Panc1 (cell line): ENCODE measurements around the gene A2ML1. TPM values are rescaled to one million over a fixed set of nuclear protein-coding genes. Genes with fewer than 3 reads are reported as not detected.

Experiments
- ATAC-seq: fragments of 200-7000 bp; cut with Tn5 transposase; 2 replicates; pipeline ENCODE4 v1.9.1; 2020; ENCODE audit warnings: mild to moderate bottlenecking, moderate library complexity
- BruUV-seq: library from RNA; stranded (reverse); fragments of 400-500 nt; replicated peaks from 2 replicates; lab custom pipeline; 2021; lab: Mats Ljungman, UMichigan
- CTCF ChIA-PET: fragments of 300-600 bp; sonication (Branson Sonifier 250); formaldehyde crosslinking; loops from one replicate; lab custom pipeline; 2022; ENCODE audit warnings: antibody characterized with exemption; lab: Charles Lee
- POLR2A ChIA-PET: fragments of 300-600 bp; sonication (Branson Sonifier 250); formaldehyde crosslinking; loops from one replicate; lab custom pipeline; 2022; ENCODE audit warnings: antibody characterized with exemption; lab: Charles Lee
- DNase-seq: peaks from one replicate; pipeline ENCODE4 v3.0.0-alpha.2; 2010; ENCODE audit warnings: low read depth, low spot score
- H3K27ac ChIP-seq: 2 replicates; pipeline ENCODE4 v1.5.1; 2011; ENCODE audit warnings: mild to moderate bottlenecking, low read length, inconsistent platforms
- H3K27me3 ChIP-seq: fragments of 200-500 bp; sonication (Bioruptor generic); 2 replicates; pipeline ENCODE4 v1.6.0; 2014; ENCODE audit warnings: low read length, inconsistent platforms; ENCODE audit not compliant: control insufficient read depth, insufficient read depth
- H3K36me3 ChIP-seq: fragments of 200-500 bp; sonication (Bioruptor generic); 2 replicates; pipeline ENCODE4 v1.5.1; 2014; ENCODE audit warnings: inconsistent platforms, mild to moderate bottlenecking, low read length, moderate library complexity; ENCODE audit not compliant: control insufficient read depth, insufficient read depth
- H3K4me1 ChIP-seq: 2 replicates; pipeline ENCODE4 v1.5.1; 2011; ENCODE audit warnings: inconsistent platforms, mild to moderate bottlenecking, low read length, moderate library complexity; ENCODE audit not compliant: control insufficient read depth, insufficient read depth
- H3K4me3 ChIP-seq, 2 experiments: 2 replicates each; pipeline ENCODE4 v1.5.1; 2011 to 2012; ENCODE audit warnings: low read depth in 2 of 2, low read length in 2 of 2, mild to moderate bottlenecking in 2 of 2, inconsistent platforms in 1 of 2, moderate library complexity in 1 of 2
- H3K9me3 ChIP-seq: fragments of 200-500 bp; sonication (Bioruptor generic); 2 replicates; pipeline ENCODE4 v1.5.1; 2014; ENCODE audit warnings: low read depth, mild to moderate bottlenecking, inconsistent platforms, low read length, moderate library complexity; ENCODE audit not compliant: control insufficient read depth, insufficient read depth
- POLR2AphosphoS5 ChIP-seq: IDR thresholded peaks from 2 replicates; pipeline ENCODE4 v1.6.1; 2012; ENCODE audit warnings: mild to moderate bottlenecking, low read depth, low read length, moderate library complexity
- SIN3A ChIP-seq: IDR thresholded peaks from 2 replicates; pipeline ENCODE4 v1.6.1; 2012; ENCODE audit warnings: low read depth, mild to moderate bottlenecking, low read length, moderate library complexity, borderline replicate concordance; ENCODE audit not compliant: insufficient read depth
- TCF7L2 ChIP-seq: IDR thresholded peaks from 2 replicates; pipeline ENCODE4 v1.6.1; 2011; ENCODE audit warnings: mild to moderate bottlenecking, low read depth, low read length, inconsistent platforms
- in situ Hi-C: cut with HindIII; loops from 2 replicates; pipeline ENCODE4 v1.10.0; 2016; ENCODE audit warnings: low sequenced_read_pairs, low pct_unique_long_range_greater_than_20kb
- intact Hi-C: fragments of 100-400 bp; cut with micrococcal nuclease; formaldehyde crosslinking; loops from one replicate; pipeline ENCODE4 v1.10.0; 2022; ENCODE audit not compliant: unreplicated experiment
- total RNA-seq: library from RNA; stranded (reverse); gene quantifications from one replicate; pipeline ENCODE4 v1.2.1, GENCODE V29; 2021; ENCODE audit not compliant: unreplicated experiment
- TF ChIP-seq, protein P1 (sequence below): fragments of 450-650 bp; IDR thresholded peaks from 2 replicates; pipeline ENCODE4 v1.5.1; 2017; ENCODE audit warnings: mild to moderate bottlenecking
- TF ChIP-seq, protein P2 (sequence below), 2 experiments: IDR thresholded peaks; 2 replicates each; pipeline ENCODE4 v1.6.1; 2011 to 2012; ENCODE audit warnings: low read depth in 2 of 2, control low read depth in 1 of 2, low read length in 1 of 2, mild to moderate bottlenecking in 1 of 2, moderate library complexity in 1 of 2; ENCODE audit not compliant: insufficient read depth in 1 of 2

A2ML1 gene
- total RNA-seq, 1 experiment from 2014 or later: not detected

DNA sequence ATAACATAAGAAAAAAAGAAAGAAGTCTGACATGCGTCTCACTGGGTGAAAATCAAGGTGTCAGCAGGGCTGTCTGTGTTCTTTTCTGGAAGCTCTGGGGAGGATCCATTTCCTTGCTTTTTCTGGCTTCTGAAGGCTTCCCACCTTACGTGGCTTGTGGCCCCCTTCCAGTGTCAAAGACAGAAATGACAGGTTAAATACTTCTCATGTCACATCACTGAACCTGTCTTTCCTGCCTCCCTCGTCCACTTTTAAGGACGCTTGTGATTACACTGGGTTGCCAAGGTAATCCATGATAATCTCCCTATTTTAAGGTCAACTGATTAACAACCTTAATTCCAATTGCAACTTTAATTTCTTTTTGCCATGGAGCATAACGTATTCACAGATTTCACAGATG, 87.3 kb downstream of the A2ML1 start:
- intact Hi-C loops: no loop called here
- ChIA-PET CTCF (no interaction called here), POLR2A (no interaction called here)
- BruUV-seq: no TSS peak
- Histone ChIP-seq H3K27me3 (no peaks in the 10 kb centered on the region), H3K4me3 (no peak overlapping the region), H3K27ac (no peak overlapping the region), H3K36me3 (no peaks in the 10 kb centered on the region; the same call in 1 of the 2 replicates), H3K9me3 (no peaks in the 10 kb centered on the region), H3K4me1 (peaks cover 7% of the 10 kb centered on the region)
- TF ChIP-seq, protein P1, sequence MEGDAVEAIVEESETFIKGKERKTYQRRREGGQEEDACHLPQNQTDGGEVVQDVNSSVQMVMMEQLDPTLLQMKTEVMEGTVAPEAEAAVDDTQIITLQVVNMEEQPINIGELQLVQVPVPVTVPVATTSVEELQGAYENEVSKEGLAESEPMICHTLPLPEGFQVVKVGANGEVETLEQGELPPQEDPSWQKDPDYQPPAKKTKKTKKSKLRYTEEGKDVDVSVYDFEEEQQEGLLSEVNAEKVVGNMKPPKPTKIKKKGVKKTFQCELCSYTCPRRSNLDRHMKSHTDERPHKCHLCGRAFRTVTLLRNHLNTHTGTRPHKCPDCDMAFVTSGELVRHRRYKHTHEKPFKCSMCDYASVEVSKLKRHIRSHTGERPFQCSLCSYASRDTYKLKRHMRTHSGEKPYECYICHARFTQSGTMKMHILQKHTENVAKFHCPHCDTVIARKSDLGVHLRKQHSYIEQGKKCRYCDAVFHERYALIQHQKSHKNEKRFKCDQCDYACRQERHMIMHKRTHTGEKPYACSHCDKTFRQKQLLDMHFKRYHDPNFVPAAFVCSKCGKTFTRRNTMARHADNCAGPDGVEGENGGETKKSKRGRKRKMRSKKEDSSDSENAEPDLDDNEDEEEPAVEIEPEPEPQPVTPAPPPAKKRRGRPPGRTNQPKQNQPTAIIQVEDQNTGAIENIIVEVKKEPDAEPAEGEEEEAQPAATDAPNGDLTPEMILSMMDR: no peak
- no peak for TF ChIP-seq TCF7L2
- TF ChIP-seq POLR2AphosphoS5: no peak
- TF ChIP-seq, protein P2, sequence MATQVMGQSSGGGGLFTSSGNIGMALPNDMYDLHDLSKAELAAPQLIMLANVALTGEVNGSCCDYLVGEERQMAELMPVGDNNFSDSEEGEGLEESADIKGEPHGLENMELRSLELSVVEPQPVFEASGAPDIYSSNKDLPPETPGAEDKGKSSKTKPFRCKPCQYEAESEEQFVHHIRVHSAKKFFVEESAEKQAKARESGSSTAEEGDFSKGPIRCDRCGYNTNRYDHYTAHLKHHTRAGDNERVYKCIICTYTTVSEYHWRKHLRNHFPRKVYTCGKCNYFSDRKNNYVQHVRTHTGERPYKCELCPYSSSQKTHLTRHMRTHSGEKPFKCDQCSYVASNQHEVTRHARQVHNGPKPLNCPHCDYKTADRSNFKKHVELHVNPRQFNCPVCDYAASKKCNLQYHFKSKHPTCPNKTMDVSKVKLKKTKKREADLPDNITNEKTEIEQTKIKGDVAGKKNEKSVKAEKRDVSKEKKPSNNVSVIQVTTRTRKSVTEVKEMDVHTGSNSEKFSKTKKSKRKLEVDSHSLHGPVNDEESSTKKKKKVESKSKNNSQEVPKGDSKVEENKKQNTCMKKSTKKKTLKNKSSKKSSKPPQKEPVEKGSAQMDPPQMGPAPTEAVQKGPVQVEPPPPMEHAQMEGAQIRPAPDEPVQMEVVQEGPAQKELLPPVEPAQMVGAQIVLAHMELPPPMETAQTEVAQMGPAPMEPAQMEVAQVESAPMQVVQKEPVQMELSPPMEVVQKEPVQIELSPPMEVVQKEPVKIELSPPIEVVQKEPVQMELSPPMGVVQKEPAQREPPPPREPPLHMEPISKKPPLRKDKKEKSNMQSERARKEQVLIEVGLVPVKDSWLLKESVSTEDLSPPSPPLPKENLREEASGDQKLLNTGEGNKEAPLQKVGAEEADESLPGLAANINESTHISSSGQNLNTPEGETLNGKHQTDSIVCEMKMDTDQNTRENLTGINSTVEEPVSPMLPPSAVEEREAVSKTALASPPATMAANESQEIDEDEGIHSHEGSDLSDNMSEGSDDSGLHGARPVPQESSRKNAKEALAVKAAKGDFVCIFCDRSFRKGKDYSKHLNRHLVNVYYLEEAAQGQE (IDR thresholded peaks at IDR 0.05; ENCODE audit: insufficient read depth in 1 of 2, low read depth in 2 of 2, low read length in 1 of 2): no peak
- TF ChIP-seq SIN3A: no peak
- ATAC-seq (no peak), DNase-seq (no peak)
- in situ Hi-C loops: no loop called here

DNA sequence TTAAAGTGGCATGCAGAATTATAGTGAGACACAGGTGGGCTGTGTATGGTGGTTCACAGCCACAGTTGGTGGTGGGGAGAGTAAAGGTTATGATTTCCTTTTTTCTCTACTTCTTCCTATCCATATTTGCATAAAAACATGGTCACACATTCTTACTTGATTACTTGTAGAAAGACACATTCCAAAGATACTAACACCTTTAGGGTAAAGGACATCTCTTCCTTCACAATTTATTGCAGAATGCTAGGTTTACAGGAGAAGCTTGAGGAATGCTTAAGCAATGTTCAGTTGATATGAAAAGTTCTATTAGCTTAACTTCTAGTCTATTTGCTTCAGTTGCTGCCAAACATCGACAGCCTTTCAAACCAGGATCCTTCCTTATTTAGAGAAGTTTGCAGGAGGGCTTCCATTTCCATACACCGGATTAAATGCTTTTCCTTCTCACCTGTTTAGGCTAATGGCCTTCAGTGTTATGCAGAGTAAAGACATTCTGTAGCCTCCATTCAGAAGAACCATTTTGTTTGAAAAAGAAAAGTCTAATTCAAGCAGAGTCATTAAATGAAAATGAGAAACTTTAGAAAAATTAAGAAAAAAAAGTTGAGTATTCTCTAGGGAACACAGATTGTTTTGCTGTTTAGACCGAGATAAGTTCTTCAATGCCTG, 89.3 kb downstream of the A2ML1 start:
- Histone ChIP-seq H3K4me1 (peaks cover 9% of the 10 kb centered on the region), H3K4me3 (no peak overlapping the region), H3K36me3 (no peaks in the 10 kb centered on the region; the same call in 1 of the 2 replicates), H3K27me3 (no peaks in the 10 kb centered on the region), H3K27ac (no peak overlapping the region), H3K9me3 (no peaks in the 10 kb centered on the region)
- in situ Hi-C loops: no loop called here
- ChIA-PET POLR2A (interaction anchor here (0.7 kb wide), 1 partner anchor 18 kb away, joined by 3 read pairs; no protein-coding TSS in a partner anchor), CTCF (no interaction called here)
- intact Hi-C loops: no loop called here
- DNase-seq (no peak), ATAC-seq (no peak)
- TF ChIP-seq, protein P2 (IDR thresholded peaks at IDR 0.05; ENCODE audit: insufficient read depth in 1 of 2, low read depth in 2 of 2, low read length in 1 of 2): no peak
- no peak for TF ChIP-seq TCF7L2
- no peak for TF ChIP-seq SIN3A
- no peak for TF ChIP-seq POLR2AphosphoS5
- TF ChIP-seq, protein P1: no peak
- no TSS peak for BruUV-seq
